Measurements from ENCODE around the gene MAST4. TPM values are rescaled to one million over a fixed set of nuclear protein-coding genes. Genes with fewer than 3 reads are reported as not detected.

Gene MAST4
- total and polyA plus RNA-seq, 4 donors, result 3.7 to 9.5 (median 6.5) TPM

DNA sequence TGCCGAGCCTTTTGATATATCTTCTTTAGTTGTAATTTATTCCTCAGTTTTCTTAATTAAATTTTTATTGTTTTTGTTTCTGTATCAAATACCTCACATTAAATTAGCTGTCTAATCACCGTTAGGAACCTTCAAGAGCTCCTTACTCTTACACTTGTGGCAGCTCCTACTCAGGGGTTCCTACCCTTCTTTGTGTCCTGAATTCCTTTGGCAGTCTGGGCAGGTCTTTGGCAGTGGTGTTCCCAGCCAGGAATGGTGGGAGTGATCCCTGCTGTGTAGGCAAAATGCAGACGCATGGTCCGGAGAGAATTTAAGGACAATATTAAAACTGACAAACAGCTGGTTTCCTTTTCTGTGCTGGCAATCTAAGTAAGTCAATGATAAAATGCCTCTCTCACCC is 41.8 kb downstream of the MAST4 start:
- Histone ChIP-seq H3K36me3 (ENCODE audit: control insufficient read depth in 4 of 4, insufficient read depth in 3 of 4, low read depth in 1 of 4, low read length in 3 of 4) (no peaks in the 10 kb centered on the region), H3K9ac (ENCODE audit: low read depth in 1 of 2, low read length in 2 of 2) (no peak overlapping the region), H3K27ac (ENCODE audit: low read depth in 1 of 2, low read length in 2 of 2) (no peak overlapping the region), H3K4me1 (ENCODE audit: control insufficient read depth in 4 of 4, insufficient read depth in 4 of 4, low read length in 3 of 4) (peaks cover 0 to under 1% (median 0%) of the 10 kb centered on the region in 4 donors), H3K9me3 (ENCODE audit: control insufficient read depth in 4 of 4, low read length in 3 of 4) (no peaks in the 10 kb centered on the region), H3K4me3 (ENCODE audit: low read depth in 1 of 3, low read length in 3 of 3) (no peak overlapping the region), H3K27me3 (ENCODE audit: control insufficient read depth in 4 of 4, insufficient read depth in 4 of 4, low read length in 3 of 4) (no peaks in the 10 kb centered on the region)
- no peak for DNase-seq (ENCODE audit: low spot score)
- WGBS, result 82% methylated on average over 4 of the region's 4 CpGs
- TF ChIP-seq CTCF (IDR thresholded peaks at IDR 0.05; ENCODE audit: low read depth, low read length, missing input control), result no peak
- no peak for TF ChIP-seq GABPA (IDR thresholded peaks at IDR 0.05 in 1 of 2, conservative IDR thresholded peaks at IDR 0.05 in 1 of 2)
- TF ChIP-seq, protein P1, sequence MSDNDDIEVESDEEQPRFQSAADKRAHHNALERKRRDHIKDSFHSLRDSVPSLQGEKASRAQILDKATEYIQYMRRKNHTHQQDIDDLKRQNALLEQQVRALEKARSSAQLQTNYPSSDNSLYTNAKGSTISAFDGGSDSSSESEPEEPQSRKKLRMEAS (IDR thresholded peaks at IDR 0.05), result no peak
- no peak for TF ChIP-seq HNF4A (conservative IDR thresholded peaks at IDR 0.05)

DNA sequence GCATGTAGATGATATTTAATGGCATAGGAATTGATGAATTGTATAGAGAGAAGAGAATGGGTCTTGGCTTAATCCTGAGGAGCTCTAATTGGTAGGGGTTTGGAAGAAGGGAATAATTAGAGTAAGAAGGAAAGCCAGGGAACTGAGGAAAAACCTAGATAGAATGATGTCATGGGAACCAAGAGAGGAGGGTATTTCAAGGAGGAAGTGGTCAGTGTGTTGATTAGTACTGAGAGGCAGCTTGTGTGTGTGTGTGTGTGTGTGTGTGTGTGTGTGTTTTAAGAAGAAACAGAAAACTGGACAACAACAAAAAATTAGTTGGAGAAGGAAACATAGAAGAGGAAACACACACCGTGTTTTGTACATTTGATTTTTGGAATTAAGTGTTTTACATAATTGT is 42.8 kb downstream of the MAST4 start:
- Histone ChIP-seq H3K4me3 (ENCODE audit: low read depth in 1 of 3, low read length in 3 of 3) (no peak overlapping the region), H3K36me3 (ENCODE audit: control insufficient read depth in 4 of 4, insufficient read depth in 3 of 4, low read depth in 1 of 4, low read length in 3 of 4) (no peaks in the 10 kb centered on the region), H3K4me1 (ENCODE audit: control insufficient read depth in 4 of 4, insufficient read depth in 4 of 4, low read length in 3 of 4) (peaks cover 0 to 11% (median 2%) of the 10 kb centered on the region in 4 donors), H3K27ac (ENCODE audit: low read depth in 1 of 2, low read length in 2 of 2) (no peak overlapping the region), H3K9me3 (ENCODE audit: control insufficient read depth in 4 of 4, low read length in 3 of 4) (no peaks in the 10 kb centered on the region), H3K9ac (ENCODE audit: low read depth in 1 of 2, low read length in 2 of 2) (no peak overlapping the region), H3K27me3 (ENCODE audit: control insufficient read depth in 4 of 4, insufficient read depth in 4 of 4, low read length in 3 of 4) (no peaks in the 10 kb centered on the region)
- 76% methylated on average over 1 of the region's 1 CpG for WGBS
- DNase-seq (ENCODE audit: low spot score), result no peak
- no peak for TF ChIP-seq YY1 (IDR thresholded peaks at IDR 0.05)
- TF ChIP-seq SP1 (IDR thresholded peaks at IDR 0.05), result no peak
- no peak for TF ChIP-seq ATF3 (IDR thresholded peaks at IDR 0.05)
- no peak for TF ChIP-seq RXRA (IDR thresholded peaks at IDR 0.05)
- TF ChIP-seq GABPA (IDR thresholded peaks at IDR 0.05 in 1 of 2, conservative IDR thresholded peaks at IDR 0.05 in 1 of 2), result no peak
- no peak for TF ChIP-seq HNF4G (IDR thresholded peaks at IDR 0.05)
- TF ChIP-seq, protein P1 (IDR thresholded peaks at IDR 0.05), result no peak
- TF ChIP-seq JUND (IDR thresholded peaks at IDR 0.05), result no peak
- no peak for TF ChIP-seq RAD21 (IDR thresholded peaks at IDR 0.05)

- Histone ChIP-seq H3K36me3 (ENCODE audit: control insufficient read depth in 4 of 4, insufficient read depth in 3 of 4, low read depth in 1 of 4, low read length in 3 of 4) (no peaks in the 10 kb centered on the region), H3K4me1 (ENCODE audit: control insufficient read depth in 4 of 4, insufficient read depth in 4 of 4, low read length in 3 of 4) (peaks cover 0 to 13% (median 2%) of the 10 kb centered on the region in 4 donors), H3K27ac (ENCODE audit: low read depth in 1 of 2, low read length in 2 of 2) (no peak overlapping the region), H3K4me3 (ENCODE audit: low read depth in 1 of 3, low read length in 3 of 3) (no peak overlapping the region), H3K27me3 (ENCODE audit: control insufficient read depth in 4 of 4, insufficient read depth in 4 of 4, low read length in 3 of 4) (no peaks in the 10 kb centered on the region), H3K9ac (ENCODE audit: low read depth in 1 of 2, low read length in 2 of 2) (no peak overlapping the region), H3K9me3 (ENCODE audit: control insufficient read depth in 4 of 4, low read length in 3 of 4) (no peaks in the 10 kb centered on the region)
- no peak for DNase-seq (ENCODE audit: low spot score)
- TF ChIP-seq, protein P1 (IDR thresholded peaks at IDR 0.05), result no peak
- no peak for TF ChIP-seq YY1 (IDR thresholded peaks at IDR 0.05)
- no peak for TF ChIP-seq NR2F2 (IDR thresholded peaks at IDR 0.05)
- no peak for TF ChIP-seq RXRA (IDR thresholded peaks at IDR 0.05)
- WGBS, result 80% methylated on average over 3 of the region's 3 CpGs
These were observed 46.3 kb downstream of the MAST4 start for GRCh38 chr5:66642538-66642937.

Data from liver (tissue), 9 donors.